Endodermal cell (in vitro differentiated cells): ENCODE results near the gene MTA1. TPM values are rescaled to one million over a fixed set of nuclear protein-coding genes. Genes with fewer than 3 reads are reported as not detected.

ENCODE experiments used
- DNase-seq: peaks from one replicate; pipeline ENCODE4 v3.0.0-alpha.2; 2017
- H3K27ac ChIP-seq: 2 replicates; pipeline ENCODE4 v1.5.1; 2013; ENCODE audit warnings: mild to moderate bottlenecking, low read depth, low read length, moderate library complexity
- H3K27me3 ChIP-seq: 2 replicates; pipeline ENCODE4 v1.6.1; 2013; ENCODE audit warnings: mild to moderate bottlenecking, low read length, moderate library complexity; ENCODE audit not compliant: insufficient read depth, control insufficient read depth, poor library complexity, severe bottlenecking
- H3K36me3 ChIP-seq: 2 replicates; pipeline ENCODE4 v1.7.0; 2013; ENCODE audit warnings: mild to moderate bottlenecking, low read length, moderate library complexity; ENCODE audit not compliant: control insufficient read depth, insufficient read depth
- H3K4me1 ChIP-seq: one replicate; pipeline ENCODE4 v1.7.0; 2013; ENCODE audit warnings: low read length; ENCODE audit not compliant: control insufficient read depth, insufficient read depth
- H3K4me3 ChIP-seq: 2 replicates; pipeline ENCODE4 v1.5.1; 2013; ENCODE audit warnings: mild to moderate bottlenecking, low read length, moderate library complexity
- H3K9ac ChIP-seq: 2 replicates; pipeline ENCODE4 v1.6.1; 2013; ENCODE audit warnings: mild to moderate bottlenecking, low read length, moderate library complexity; ENCODE audit not compliant: poor library complexity, severe bottlenecking; ENCODE audit errors: extremely low read depth
- H3K9me3 ChIP-seq: 2 replicates; pipeline ENCODE4 v1.6.1; 2013; ENCODE audit warnings: mild to moderate bottlenecking, low read length, moderate library complexity; ENCODE audit not compliant: control insufficient read depth
- H3K27ac Mint-ChIP-seq: 2 replicates; pipeline ENCODE4 v1.8.0; 2020; ENCODE audit warnings: mixed read lengths
- H3K27me3 Mint-ChIP-seq: 2 replicates; pipeline ENCODE4 v1.8.0; 2021; ENCODE audit warnings: mild to moderate bottlenecking, mixed read lengths; ENCODE audit not compliant: insufficient read depth
- H3K36me3 Mint-ChIP-seq: 2 replicates; pipeline ENCODE4 v1.8.0; 2020; ENCODE audit warnings: low read depth, mixed read lengths
- H3K4me1 Mint-ChIP-seq: 2 replicates; pipeline ENCODE4 v1.8.0; 2020; ENCODE audit warnings: mixed read lengths
- H3K4me3 Mint-ChIP-seq: 2 replicates; pipeline ENCODE4 v1.8.0; 2020; ENCODE audit warnings: mild to moderate bottlenecking, moderate library complexity, mixed read lengths
- H3K9me3 Mint-ChIP-seq: 2 replicates; pipeline ENCODE4 v1.8.0; 2020; ENCODE audit warnings: mild to moderate bottlenecking, mixed read lengths
- CTCF ChIP-seq: fragments of 200-600 bp; sonication (generic); conservative IDR thresholded peaks from 2 replicates; pipeline ENCODE4 v1.5.0; 2021; ENCODE audit warnings: antibody characterized with exemption, mild to moderate bottlenecking
- WGBS, 2 experiments: methylation state at CpG; one replicate each; pipeline versions ENCODE4 v1.1.5 to v1.1.7; 2013; ENCODE audit warnings: missing lambda C conversion rate in 2 of 2, mixed read lengths in 1 of 2; ENCODE audit not compliant: insufficient coverage in 1 of 2, insufficient read length in 1 of 2; 5-methylcytosine and 5-hydroxymethylcytosine counted together
- total RNA-seq, 2 donors: library from RNA; stranded (reverse); fragmentation: NEBNext Ultra II Directional in 1 of 2; extraction: Animal tissue kit (Norgen Biotek cat#: 25700) in 1 of 2; gene quantifications; 2 replicates in 1 of 2; 3 replicates in 1 of 2; pipeline ENCODE4 v1.2.1, GENCODE V29; 2021

The MTA1 gene
- total RNA-seq, 2 donors from 2014 or later, result 245 to 246 TPM

GRCh38 chr14:105401699-105402098 lies 17.9 kb upstream of the MTA1 start:
- Mint-ChIP-seq H3K27me3 (peaks cover 55% of the 10 kb centered on the region), H3K4me1 (no peaks in the 10 kb centered on the region), H3K36me3 (peaks cover 33% of the 10 kb centered on the region), H3K4me3 (no peak overlapping the region), H3K9me3 (peaks cover 79% of the 10 kb centered on the region), H3K27ac (no peak overlapping the region)
- H3K9ac ChIP-seq, result no peak overlapping the region
- peaks cover 23% of the 10 kb centered on the region for H3K36me3 ChIP-seq
- no peak overlapping the region for H3K4me3 ChIP-seq
- no peaks in the 10 kb centered on the region for H3K4me1 ChIP-seq
- TF ChIP-seq CTCF, result no peak
- peaks cover 37% of the 10 kb centered on the region for H3K9me3 ChIP-seq
- H3K27ac ChIP-seq, result no peak overlapping the region
- DNase-seq, result no peak
- H3K27me3 ChIP-seq, result no peaks in the 10 kb centered on the region
- 93 to 94% methylated on average over 9 of the region's 9 CpGs for WGBS, 2 experiments

GRCh38 chr14:105408592-105408991 lies 11.0 kb upstream of the MTA1 start:
- no peaks in the 10 kb centered on the region for H3K4me1 Mint-ChIP-seq
- peaks cover 28% of the 10 kb centered on the region for H3K9me3 Mint-ChIP-seq
- TF ChIP-seq CTCF, result no peak
- no peaks in the 10 kb centered on the region for H3K36me3 Mint-ChIP-seq
- DNase-seq, result no peak
- no peak overlapping the region for H3K27ac Mint-ChIP-seq
- Histone ChIP-seq H3K9me3 (peaks cover 11% of the 10 kb centered on the region), H3K36me3 (no peaks in the 10 kb centered on the region), H3K4me3 (no peak overlapping the region), H3K27ac (no peak overlapping the region), H3K4me1 (no peaks in the 10 kb centered on the region), H3K9ac (no peak overlapping the region), H3K27me3 (peaks cover 45% of the 10 kb centered on the region)
- H3K27me3 Mint-ChIP-seq, result peaks cover 89% of the 10 kb centered on the region
- H3K4me3 Mint-ChIP-seq, result no peak overlapping the region
- WGBS, 2 experiments, result 90 to 91% methylated on average over 13 of the region's 13 CpGs

- Histone ChIP-seq H3K4me3 (no peak overlapping the region), H3K4me1 (no peaks in the 10 kb centered on the region), H3K9ac (no peak overlapping the region), H3K9me3 (peaks cover 4% of the 10 kb centered on the region), H3K36me3 (no peaks in the 10 kb centered on the region), H3K27ac (no peak overlapping the region), H3K27me3 (peaks cover 52% of the 10 kb centered on the region)
- DNase-seq, result no peak
- Mint-ChIP-seq H3K36me3 (no peaks in the 10 kb centered on the region), H3K4me1 (no peaks in the 10 kb centered on the region), H3K27ac (no peak overlapping the region), H3K9me3 (peaks cover 21% of the 10 kb centered on the region), H3K4me3 (no peak overlapping the region), H3K27me3 (peaks cover 91% of the 10 kb centered on the region)
- no peak for TF ChIP-seq CTCF
- WGBS, 2 experiments, result 91% methylated on average over 2 to 3 of the region's 3 CpGs
Observed at GRCh38 chr14:105409364-105409763, 10.3 kb upstream of the MTA1 start.
